LNCaP clone FGC (cell line): ENCODE data around the gene XPR1.

Source experiments
- DNase-seq: peaks from one replicate; pipeline ENCODE4 v3.0.0-alpha.2; 2011; ENCODE audit warnings: low read depth
- H3K4me3 ChIP-seq: 2 replicates; pipeline ENCODE4 v1.5.1; 2011; ENCODE audit warnings: mild to moderate bottlenecking, low read depth, low read length, control low read depth
- CTCF ChIP-seq: IDR thresholded peaks from 2 replicates; pipeline ENCODE4 v1.5.1; 2012; ENCODE audit warnings: mild to moderate bottlenecking; ENCODE audit not compliant: control insufficient read depth, insufficient read depth; ENCODE audit errors: extremely low read depth

The XPR1 gene

GRCh38 chr1:180802813-180803212 is 171.0 kb downstream of the XPR1 start:
- no peak for TF ChIP-seq CTCF
- no peak for DNase-seq
- H3K4me3 ChIP-seq = no peak overlapping the region

- TF ChIP-seq CTCF = no peak
- H3K4me3 ChIP-seq = no peak overlapping the region
- DNase-seq = no peak
Measured at GRCh38 chr1:180805316-180805715, 173.5 kb downstream of the XPR1 start.

- H3K4me3 ChIP-seq = no peak overlapping the region
- no peak for TF ChIP-seq CTCF
- DNase-seq = no peak
Measured at GRCh38 chr1:180811298-180811697, 179.5 kb downstream of the XPR1 start.

- TF ChIP-seq CTCF = no peak
- no peak for DNase-seq
Measured at GRCh38 chr1:180811886-180812285, 180.1 kb downstream of the XPR1 start.

GRCh38 chr1:180814258-180814657 is 182.4 kb downstream of the XPR1 start:
- no peak overlapping the region for H3K4me3 ChIP-seq
- no peak for DNase-seq
- no peak for TF ChIP-seq CTCF

More at GRCh38 chr1:180811886-180812285, 180.1 kb downstream of the XPR1 start:
- no peak overlapping the region for H3K4me3 ChIP-seq

GRCh38 chr1:180815188-180815587 is 183.4 kb downstream of the XPR1 start:
- DNase-seq = peak; percentile 30
- no peak overlapping the region for H3K4me3 ChIP-seq
- TF ChIP-seq CTCF = no peak

GRCh38 chr1:180816132-180816531 is 184.3 kb downstream of the XPR1 start:
- no peak for DNase-seq
- no peak for TF ChIP-seq CTCF

More at GRCh38 chr1:180816132-180816531, 184.3 kb downstream of the XPR1 start:
- H3K4me3 ChIP-seq = no peak overlapping the region
